ENCODE measurements around the gene EHBP1L1. TPM values are rescaled to one million over a fixed set of nuclear protein-coding genes. Genes with fewer than 3 reads are reported as not detected.

Gene EHBP1L1
- total and polyA plus RNA-seq, 4 donors = 1.1 to 120 (median 10.0) TPM

GRCh38 chr11:65609229-65609628, 33.4 kb downstream of the EHBP1L1 start:
- H3K4me3 ChIP-seq (ENCODE audit: low read depth in 1 of 3, low read length in 3 of 3) = no peak overlapping the region
- TF ChIP-seq HNF4A (conservative IDR thresholded peaks at IDR 0.05) = no peak
- H3K4me1 ChIP-seq (ENCODE audit: control insufficient read depth in 4 of 4, insufficient read depth in 4 of 4, low read length in 3 of 4) = peaks cover 10 to 48% (median 35%) of the 10 kb centered on the region in 4 donors
- no peak overlapping the region for H3K27ac ChIP-seq (ENCODE audit: low read depth in 1 of 2, low read length in 2 of 2)
- peaks cover 9 to 37% (median 19%) of the 10 kb centered on the region in 4 donors for H3K36me3 ChIP-seq (ENCODE audit: control insufficient read depth in 4 of 4, insufficient read depth in 3 of 4, low read depth in 1 of 4, low read length in 3 of 4)
- no peak for DNase-seq (ENCODE audit: low spot score)
- WGBS = 67% methylated on average over 3 of the region's 3 CpGs
- no peaks in the 10 kb centered on the region for H3K27me3 ChIP-seq (ENCODE audit: control insufficient read depth in 4 of 4, insufficient read depth in 4 of 4, low read length in 3 of 4)
- no peaks in the 10 kb centered on the region for H3K9me3 ChIP-seq (ENCODE audit: control insufficient read depth in 4 of 4, low read length in 3 of 4)
- H3K9ac ChIP-seq (ENCODE audit: low read depth in 1 of 2, low read length in 2 of 2) = no peak overlapping the region

GRCh38 chr11:65609665-65610064, 33.8 kb downstream of the EHBP1L1 start:
- WGBS = 79% methylated on average over 5 of the region's 5 CpGs
- no peak for DNase-seq (ENCODE audit: low spot score)
- Histone ChIP-seq H3K36me3 (ENCODE audit: control insufficient read depth in 4 of 4, insufficient read depth in 3 of 4, low read depth in 1 of 4, low read length in 3 of 4) (peaks cover 8 to 33% (median 15%) of the 10 kb centered on the region in 4 donors), H3K4me1 (ENCODE audit: control insufficient read depth in 4 of 4, insufficient read depth in 4 of 4, low read length in 3 of 4) (peaks cover 10 to 52% (median 35%) of the 10 kb centered on the region in 4 donors), H3K27ac (ENCODE audit: low read depth in 1 of 2, low read length in 2 of 2) (no peak overlapping the region), H3K9me3 (ENCODE audit: control insufficient read depth in 4 of 4, low read length in 3 of 4) (no peaks in the 10 kb centered on the region), H3K27me3 (ENCODE audit: control insufficient read depth in 4 of 4, insufficient read depth in 4 of 4, low read length in 3 of 4) (no peaks in the 10 kb centered on the region), H3K4me3 (ENCODE audit: low read depth in 1 of 3, low read length in 3 of 3) (no peak overlapping the region), H3K9ac (ENCODE audit: low read depth in 1 of 2, low read length in 2 of 2) (no peak overlapping the region)
- no peak for TF ChIP-seq MAX (IDR thresholded peaks at IDR 0.05)
- no peak for TF ChIP-seq NR2F2 (IDR thresholded peaks at IDR 0.05)
- no peak for TF ChIP-seq RAD21 (IDR thresholded peaks at IDR 0.05)
- no peak for TF ChIP-seq EGR1 (IDR thresholded peaks at IDR 0.05; ENCODE audit: low read depth in 2 of 2)
- TF ChIP-seq TAF1 (conservative IDR thresholded peaks at IDR 0.05) = no peak
- no peak for TF ChIP-seq FOXA2 (IDR thresholded peaks at IDR 0.05)
- no peak for TF ChIP-seq ZBTB33 (IDR thresholded peaks at IDR 0.05)
- no peak for TF ChIP-seq CTCF (IDR thresholded peaks at IDR 0.05; ENCODE audit: low read depth, low read length, missing input control)
- no peak for TF ChIP-seq HNF4G (IDR thresholded peaks at IDR 0.05)

- no peak for DNase-seq (ENCODE audit: low spot score)
- TF ChIP-seq ZBTB33 (IDR thresholded peaks at IDR 0.05) (no peak), REST (IDR thresholded peaks at IDR 0.05) (no peak), YY1 (IDR thresholded peaks at IDR 0.05) (no peak), FOXA1 (IDR thresholded peaks at IDR 0.05) (no peak), JUND (IDR thresholded peaks at IDR 0.05) (no peak), GABPA (IDR thresholded peaks at IDR 0.05 in 1 of 2, conservative IDR thresholded peaks at IDR 0.05 in 1 of 2) (no peak), HNF4A (conservative IDR thresholded peaks at IDR 0.05) (no peak)
- WGBS = 70% methylated on average over 6 of the region's 6 CpGs
- Histone ChIP-seq H3K9ac (ENCODE audit: low read depth in 1 of 2, low read length in 2 of 2) (peak overlapping the region in 1 of 2 donors; percentile 22), H3K27me3 (ENCODE audit: control insufficient read depth in 4 of 4, insufficient read depth in 4 of 4, low read length in 3 of 4) (no peaks in the 10 kb centered on the region), H3K36me3 (ENCODE audit: control insufficient read depth in 4 of 4, insufficient read depth in 3 of 4, low read depth in 1 of 4, low read length in 3 of 4) (peaks cover 3 to 25% (median 10%) of the 10 kb centered on the region in 4 donors), H3K9me3 (ENCODE audit: control insufficient read depth in 4 of 4, low read length in 3 of 4) (no peaks in the 10 kb centered on the region), H3K4me1 (ENCODE audit: control insufficient read depth in 4 of 4, insufficient read depth in 4 of 4, low read length in 3 of 4) (peaks cover 10 to 52% (median 35%) of the 10 kb centered on the region in 4 donors), H3K27ac (ENCODE audit: low read depth in 1 of 2, low read length in 2 of 2) (peak overlapping the region in 1 of 2 donors; percentile 64), H3K4me3 (ENCODE audit: low read depth in 1 of 3, low read length in 3 of 3) (no peak overlapping the region)
Observed at GRCh38 chr11:65610404-65610803, 34.6 kb downstream of the EHBP1L1 start.

Data from liver (tissue), 9 donors.